Caco-2 (cell line): ENCODE data around the gene TMEM95. TPM values are rescaled to one million over a fixed set of nuclear protein-coding genes. Genes with fewer than 3 reads are reported as not detected.
"Not testable (repeated sequence)": the region's sequence is repeated elsewhere in the genome, so short reads cannot be mapped to it uniquely, and the experiment has no call there.

Source experiments
- BruUV-seq: library from RNA; stranded (reverse); fragments of 400-500 nt; replicated peaks from 2 replicates; lab custom pipeline; 2021; lab: Mats Ljungman, UMichigan
- CTCF ChIA-PET: fragments of 300-600 bp; sonication (Branson Sonifier 250); formaldehyde crosslinking; loops from one replicate; lab custom pipeline; 2022; ENCODE audit warnings: antibody characterized with exemption; lab: Charles Lee
- POLR2A ChIA-PET: fragments of 300-600 bp; sonication (Branson Sonifier 250); formaldehyde crosslinking; loops from one replicate; lab custom pipeline; 2022; ENCODE audit warnings: antibody characterized with exemption; lab: Charles Lee
- DNase-seq, 2 experiments: peaks; one replicate each; pipeline versions ENCODE4 v3.0.0 to v3.0.0-alpha.2; 2020 to 2022
- H3K27me3 ChIP-seq: replicated peaks from 2 replicates; pipeline ENCODE4 v1.6.0; 2011; ENCODE audit warnings: low read length; ENCODE audit not compliant: control insufficient read depth, insufficient read depth
- H3K36me3 ChIP-seq: 2 replicates; pipeline ENCODE4 v1.5.1; 2011; ENCODE audit warnings: low read length; ENCODE audit not compliant: control insufficient read depth, insufficient read depth
- H3K4me1 ChIP-seq: fragments of 250-450 bp; sonication (Bioruptor Pico); 2 replicates; pipeline ENCODE4 v1.5.1; 2020; ENCODE audit warnings: mild to moderate bottlenecking
- H3K4me3 ChIP-seq: 2 replicates; pipeline ENCODE4 v1.5.1; 2011; ENCODE audit warnings: low read depth, mild to moderate bottlenecking, control low read depth, low read length
- H3K9me3 ChIP-seq: fragments of 250-450 bp; sonication (Bioruptor Pico); 2 replicates; pipeline ENCODE4 v1.5.1; 2020; ENCODE audit warnings: mild to moderate bottlenecking, moderate library complexity
- H3K27ac Mint-ChIP-seq: one replicate; pipeline ENCODE4 v1.8.0; 2022; ENCODE audit warnings: mixed read lengths; ENCODE audit not compliant: unreplicated experiment
- H3K27me3 Mint-ChIP-seq: one replicate; pipeline ENCODE4 v1.8.0; 2022; ENCODE audit warnings: mixed read lengths; ENCODE audit not compliant: insufficient read depth, unreplicated experiment
- H3K36me3 Mint-ChIP-seq: one replicate; pipeline ENCODE4 v1.8.0; 2022; ENCODE audit warnings: mild to moderate bottlenecking, mixed read lengths; ENCODE audit not compliant: insufficient read depth, unreplicated experiment
- H3K4me1 Mint-ChIP-seq: one replicate; pipeline ENCODE4 v1.8.0; 2022; ENCODE audit warnings: low read depth, mixed read lengths; ENCODE audit not compliant: unreplicated experiment
- H3K4me3 Mint-ChIP-seq: one replicate; pipeline ENCODE4 v1.8.0; 2022; ENCODE audit warnings: mild to moderate bottlenecking, moderate library complexity, mixed read lengths; ENCODE audit not compliant: unreplicated experiment
- H3K9me3 Mint-ChIP-seq: one replicate; pipeline ENCODE4 v1.8.0; 2022; ENCODE audit warnings: mixed read lengths; ENCODE audit not compliant: unreplicated experiment
- CTCF ChIP-seq, 2 experiments: fragments of 200-600 bp in 1 of 2; IDR thresholded peaks; 1 replicate in 1 of 2; 2 replicates in 1 of 2; pipeline versions ENCODE4 v1.5.1 to v1.8.0; 2011 to 2022; ENCODE audit warnings: antibody characterized with exemption in 1 of 2, control low read depth in 1 of 2, inconsistent platforms in 1 of 2, low read depth in 1 of 2, low read length in 1 of 2, mild to moderate bottlenecking in 1 of 2, moderate library complexity in 1 of 2; ENCODE audit not compliant: insufficient read depth in 1 of 2, severe bottlenecking in 1 of 2, unreplicated experiment in 1 of 2
- intact Hi-C: fragments of 100-400 bp; cut with micrococcal nuclease; formaldehyde crosslinking; loops from one replicate; pipeline ENCODE4 v1.10.0; 2022; ENCODE audit not compliant: unreplicated experiment
- total RNA-seq: library from RNA; stranded (reverse); gene quantifications from 2 replicates; pipeline ENCODE4 v1.2.3, GENCODE V29; 2022

TMEM95 gene
- total RNA-seq, 1 experiment from 2014 or later: not detected

GRCh38 chr17:7330638-7331015, 24.3 kb upstream of the TMEM95 start:
- BruUV-seq: no TSS peak
- H3K4me3 ChIP-seq: peak overlapping the region; percentile 89

GRCh38 chr17:7332111-7332510, 22.8 kb upstream of the TMEM95 start:
- peaks cover 10% of the 10 kb centered on the region for H3K4me1 Mint-ChIP-seq

More at GRCh38 chr17:7330638-7331015, 24.3 kb upstream of the TMEM95 start:
- H3K27me3 Mint-ChIP-seq: no peaks in the 10 kb centered on the region
- H3K9me3 Mint-ChIP-seq: no peaks in the 10 kb centered on the region
- H3K36me3 Mint-ChIP-seq: peaks cover 11% of the 10 kb centered on the region
- H3K4me3 Mint-ChIP-seq: peak overlapping the region; percentile 76
- 0 out of 2 replicates have a peak, but pooled peaks cover 4% of the 10 kb centered on the region for H3K4me1 ChIP-seq
- peaks cover 10% of the 10 kb centered on the region for H3K4me1 Mint-ChIP-seq
- no peak overlapping the region for H3K27ac Mint-ChIP-seq
- H3K36me3 ChIP-seq: no peaks in the 10 kb centered on the region; the same call in 1 of the 2 replicates
- ChIA-PET CTCF (no interaction called here), POLR2A (no interaction called here)
- no peak for TF ChIP-seq CTCF (IDR thresholded peaks at IDR 0.05; ENCODE audit: insufficient read depth in 1 of 2, low read depth in 1 of 2, low read length in 1 of 2, severe bottlenecking in 1 of 2, unreplicated experiment in 1 of 2)
- no peaks in the 10 kb centered on the region for H3K27me3 ChIP-seq
- DNase-seq: no peak
- no peaks in the 10 kb centered on the region for H3K9me3 ChIP-seq
- intact Hi-C loops: no loop called here

DNA sequence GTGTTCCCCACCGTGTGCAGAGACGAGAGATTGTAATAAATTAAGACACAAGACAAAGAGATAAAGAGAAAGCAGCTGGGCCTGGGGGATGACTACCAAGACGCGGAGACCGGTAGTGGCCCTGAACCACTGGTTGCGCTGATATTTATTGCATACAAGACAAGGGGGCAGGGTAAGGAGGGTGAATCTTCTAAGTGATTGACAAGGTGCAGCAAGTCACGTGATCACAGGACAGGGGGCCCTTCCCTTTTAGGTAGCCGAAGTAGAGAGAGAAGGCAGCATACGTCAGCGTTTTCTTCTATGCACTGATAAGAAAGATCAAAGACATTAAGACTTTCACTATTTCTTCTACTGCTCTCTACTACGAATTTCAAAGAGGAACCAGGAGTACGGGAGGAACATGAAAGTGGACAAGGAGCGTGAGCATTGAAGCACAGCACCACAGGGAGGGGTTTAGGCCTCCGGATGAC, 22.3 kb upstream of the TMEM95 start:
- H3K36me3 ChIP-seq, H3K27me3 Mint-ChIP-seq, H3K27me3 ChIP-seq, H3K4me3 ChIP-seq, H3K27ac Mint-ChIP-seq, H3K9me3 Mint-ChIP-seq, H3K9me3 ChIP-seq, POLR2A ChIA-PET, DNase-seq, H3K4me3 Mint-ChIP-seq, BruUV-seq, CTCF ChIA-PET, H3K4me1 ChIP-seq, intact Hi-C loops: not testable (repeated sequence)
- H3K4me1 Mint-ChIP-seq: peaks cover 10% of the 10 kb centered on the region
- H3K36me3 Mint-ChIP-seq: peaks cover 11% of the 10 kb centered on the region

More at GRCh38 chr17:7332111-7332510, 22.8 kb upstream of the TMEM95 start:
- no peaks in the 10 kb centered on the region for H3K27me3 Mint-ChIP-seq
- POLR2A ChIA-PET: no interaction called here
- no peak overlapping the region for H3K4me3 ChIP-seq
- 0 out of 2 replicates have a peak, but pooled peaks cover 4% of the 10 kb centered on the region for H3K4me1 ChIP-seq
- no peak for DNase-seq
- H3K27ac Mint-ChIP-seq: no peak overlapping the region
- no TSS peak for BruUV-seq
- CTCF ChIA-PET: no interaction called here
- intact Hi-C loops: no loop called here
- no peak overlapping the region for H3K4me3 Mint-ChIP-seq
- TF ChIP-seq CTCF (IDR thresholded peaks at IDR 0.05; ENCODE audit: insufficient read depth in 1 of 2, low read depth in 1 of 2, low read length in 1 of 2, severe bottlenecking in 1 of 2, unreplicated experiment in 1 of 2): no peak
- no peaks in the 10 kb centered on the region for H3K36me3 ChIP-seq
- H3K27me3 ChIP-seq: no peaks in the 10 kb centered on the region
- H3K36me3 Mint-ChIP-seq: peaks cover 11% of the 10 kb centered on the region
- H3K9me3 ChIP-seq: no peaks in the 10 kb centered on the region
- H3K9me3 Mint-ChIP-seq: no peaks in the 10 kb centered on the region
